HG02623 (cell line): ENCODE results near the gene UNC13B.
"Not testable (repeated sequence)": the region's sequence is repeated elsewhere in the genome, so short reads cannot be mapped to it uniquely, and the experiment has no call there.

Experiments used
- ATAC-seq: cut with Tn5 transposase; IDR thresholded peaks from one replicate; pipeline ENCODE4 v1.9.1; 2021; ENCODE audit warnings: moderate library complexity; ENCODE audit not compliant: unreplicated experiment

The UNC13B gene

GRCh38 chr9:35220659-35221338 lies 59.0 kb downstream of the UNC13B start:
- no peak for ATAC-seq

- no peak for ATAC-seq
Observed at GRCh38 chr9:35225677-35226076, 63.9 kb downstream of the UNC13B start.

- ATAC-seq, result no peak
Observed at GRCh38 chr9:35226651-35227050, 64.8 kb downstream of the UNC13B start.

GRCh38 chr9:35227284-35227683 lies 65.5 kb downstream of the UNC13B start:
- ATAC-seq, result no peak

GRCh38 chr9:35229066-35229778 lies 67.4 kb downstream of the UNC13B start:
- no peak for ATAC-seq

- no peak for ATAC-seq
Observed at GRCh38 chr9:35229779-35230143, 68.0 kb downstream of the UNC13B start.

GRCh38 chr9:35232867-35233544 lies 71.2 kb downstream of the UNC13B start:
- ATAC-seq, result no peak

- ATAC-seq, result no peak
Observed at GRCh38 chr9:35236692-35237091, 74.9 kb downstream of the UNC13B start.

- no peak for ATAC-seq
Observed at GRCh38 chr9:35237311-35237710, 75.5 kb downstream of the UNC13B start.

- not testable (repeated sequence) for ATAC-seq
Observed at GRCh38 chr9:35245945-35246344, 84.1 kb downstream of the UNC13B start.

- ATAC-seq, result no peak
Observed at GRCh38 chr9:35253075-35253474, 91.3 kb downstream of the UNC13B start.

- no peak for ATAC-seq
Observed at GRCh38 chr9:35254237-35254636, 92.4 kb downstream of the UNC13B start.

GRCh38 chr9:35254984-35255857 lies 93.4 kb downstream of the UNC13B start:
- ATAC-seq, result no peak

GRCh38 chr9:35257986-35258659 lies 96.3 kb downstream of the UNC13B start:
- no peak for ATAC-seq

GRCh38 chr9:35258660-35259474 lies 97.1 kb downstream of the UNC13B start:
- no peak for ATAC-seq

GRCh38 chr9:35260186-35260585 lies 98.4 kb downstream of the UNC13B start:
- ATAC-seq, result no peak

- no peak for ATAC-seq
Observed at GRCh38 chr9:35262064-35262463, 100.3 kb downstream of the UNC13B start.

- ATAC-seq, result no peak
Observed at GRCh38 chr9:35267710-35268109, 105.9 kb downstream of the UNC13B start.

- ATAC-seq, result no peak
Observed at GRCh38 chr9:35269919-35270318, 108.1 kb downstream of the UNC13B start.

GRCh38 chr9:35271637-35272036 lies 109.8 kb downstream of the UNC13B start:
- ATAC-seq, result no peak
